Stomach smooth muscle (tissue), 2 donors: ENCODE data around the gene GALNT9.

Experiments
- H3K27ac ChIP-seq: one replicate; pipeline ENCODE4 v1.7.0; 2013; ENCODE audit warnings: mild to moderate bottlenecking, low read length, inconsistent platforms
- H3K27me3 ChIP-seq, 2 donors: one replicate each; pipeline ENCODE4 v1.7.0; 2013; ENCODE audit warnings: low read length in 2 of 2; ENCODE audit not compliant: insufficient read depth in 2 of 2, control insufficient read depth in 1 of 2
- H3K36me3 ChIP-seq, 2 donors: one replicate each; pipeline ENCODE4 v1.7.0; 2013; ENCODE audit warnings: low read length in 2 of 2; ENCODE audit not compliant: control insufficient read depth in 2 of 2, insufficient read depth in 2 of 2
- H3K4me1 ChIP-seq: one replicate; pipeline ENCODE4 v1.7.0; 2013; ENCODE audit warnings: low read length; ENCODE audit not compliant: control insufficient read depth, insufficient read depth
- H3K4me3 ChIP-seq, 2 donors: one replicate each; pipeline ENCODE4 v1.7.0; 2013; ENCODE audit warnings: low read length in 2 of 2
- H3K9ac ChIP-seq, 2 donors: one replicate each; pipeline ENCODE4 v1.7.0; 2013; ENCODE audit warnings: low read length in 2 of 2, mild to moderate bottlenecking in 1 of 2
- H3K9me3 ChIP-seq, 2 donors: one replicate each; pipeline ENCODE4 v1.7.0; 2013; ENCODE audit warnings: low read length in 2 of 2; ENCODE audit not compliant: control insufficient read depth in 2 of 2
- donor health status: healthy.
- donor health status: Pancreatic carcinoma.

Gene GALNT9

DNA sequence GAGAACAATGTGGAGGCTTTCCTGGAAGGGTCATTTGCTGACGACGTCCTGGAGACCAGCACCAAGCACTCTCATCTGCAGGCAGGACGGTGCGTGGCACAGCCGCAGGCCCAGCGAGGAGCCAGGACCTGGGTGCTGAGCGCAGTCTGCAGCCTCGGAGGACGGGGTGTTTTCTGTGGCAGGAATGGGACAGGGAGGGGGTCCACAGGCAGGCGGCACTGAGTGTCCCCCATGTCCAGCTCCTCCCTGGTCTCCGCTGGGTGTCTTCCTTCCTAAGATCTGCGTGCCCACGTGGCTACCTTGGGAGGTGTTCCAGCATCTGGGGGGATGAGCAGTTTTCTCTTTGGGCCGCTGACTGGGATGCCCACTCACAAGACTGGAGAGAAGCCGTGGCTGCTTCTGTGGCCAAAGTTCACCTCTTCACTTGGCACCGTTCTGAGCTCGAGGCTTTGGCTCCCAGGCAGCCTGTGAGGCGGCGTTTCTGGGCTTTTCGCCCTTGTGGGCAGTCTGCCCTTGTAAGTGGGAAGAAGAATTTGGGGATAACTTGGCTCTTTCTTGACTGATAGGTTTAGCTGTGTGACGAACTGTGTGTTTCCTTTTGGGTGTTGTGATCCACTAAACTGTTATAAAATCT lies 112.9 kb downstream of the GALNT9 start:
- H3K4me3 ChIP-seq = no peak overlapping the region
- no peak overlapping the region for H3K9ac ChIP-seq
- H3K27ac ChIP-seq = no peak overlapping the region
- peaks cover 10 to 16% of the 10 kb centered on the region in 2 donors for H3K27me3 ChIP-seq
- no peaks in the 10 kb centered on the region for H3K4me1 ChIP-seq
- H3K9me3 ChIP-seq = peaks cover 4 to 5% of the 10 kb centered on the region in 2 donors
- H3K36me3 ChIP-seq = no peaks in the 10 kb centered on the region

DNA sequence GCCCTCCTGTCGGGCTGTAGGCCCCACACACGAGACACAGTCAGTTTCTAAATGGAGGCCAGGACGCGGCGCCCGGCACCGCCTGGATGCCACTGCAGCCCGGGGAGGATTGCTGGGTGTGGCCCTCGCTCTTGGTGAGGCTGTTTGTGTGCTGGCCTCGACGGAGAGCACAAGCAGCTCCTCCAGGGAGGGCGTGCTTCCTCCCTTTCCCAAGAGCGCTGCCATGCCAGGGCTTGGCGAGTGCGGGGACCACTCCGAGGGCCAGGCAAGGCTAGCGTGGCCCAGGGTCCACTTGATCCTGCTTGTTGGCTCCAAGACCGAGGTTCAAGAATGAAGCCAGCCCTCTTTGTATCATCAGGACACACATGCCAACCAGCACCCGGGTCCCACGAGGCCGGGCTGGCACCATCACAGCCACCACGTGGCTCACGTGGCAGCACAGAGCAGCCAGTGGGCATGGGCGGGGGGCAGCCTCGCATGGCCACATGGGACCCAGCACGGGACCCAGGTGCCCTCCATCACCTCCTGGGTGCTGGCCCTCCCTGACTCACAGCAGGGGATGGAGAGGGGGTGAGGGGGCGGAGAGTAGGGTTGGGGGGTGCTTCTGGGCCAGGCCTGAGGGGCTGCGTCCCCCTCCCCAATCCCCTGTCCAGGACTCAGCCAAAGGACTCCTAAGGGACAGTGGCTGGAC lies 113.9 kb downstream of the GALNT9 start:
- Histone ChIP-seq H3K27ac (no peak overlapping the region), H3K9me3 (peaks cover 3 to 4% of the 10 kb centered on the region in 2 donors), H3K4me3 (no peak overlapping the region), H3K9ac (no peak overlapping the region), H3K36me3 (no peaks in the 10 kb centered on the region), H3K4me1 (no peaks in the 10 kb centered on the region), H3K27me3 (peaks cover 10 to 15% of the 10 kb centered on the region in 2 donors)

DNA sequence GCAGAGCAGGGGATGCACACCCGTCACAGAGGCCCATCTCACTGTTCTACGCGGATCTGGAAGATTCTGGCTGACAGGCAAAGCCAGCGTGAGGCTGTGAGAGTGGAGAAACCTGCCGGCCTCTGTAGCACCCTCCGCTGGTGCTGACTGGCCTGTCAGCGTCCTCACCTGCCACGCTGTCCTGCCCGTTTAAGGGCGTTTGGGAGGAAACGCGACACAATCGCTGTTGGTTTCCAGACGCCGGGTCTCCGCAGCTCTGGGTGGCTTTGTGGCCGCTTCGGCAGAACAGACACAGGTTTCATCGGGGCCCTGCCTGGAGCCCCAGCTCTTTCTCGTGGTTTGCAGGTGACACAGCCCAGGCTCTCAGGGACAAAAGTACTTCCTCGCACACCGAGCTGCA lies 114.5 kb downstream of the GALNT9 start:
- Histone ChIP-seq H3K9ac (no peak overlapping the region), H3K36me3 (no peaks in the 10 kb centered on the region), H3K27me3 (peaks cover 10 to 13% of the 10 kb centered on the region in 2 donors), H3K4me1 (no peaks in the 10 kb centered on the region), H3K9me3 (no peaks in the 10 kb centered on the region), H3K27ac (no peak overlapping the region), H3K4me3 (no peak overlapping the region)

DNA sequence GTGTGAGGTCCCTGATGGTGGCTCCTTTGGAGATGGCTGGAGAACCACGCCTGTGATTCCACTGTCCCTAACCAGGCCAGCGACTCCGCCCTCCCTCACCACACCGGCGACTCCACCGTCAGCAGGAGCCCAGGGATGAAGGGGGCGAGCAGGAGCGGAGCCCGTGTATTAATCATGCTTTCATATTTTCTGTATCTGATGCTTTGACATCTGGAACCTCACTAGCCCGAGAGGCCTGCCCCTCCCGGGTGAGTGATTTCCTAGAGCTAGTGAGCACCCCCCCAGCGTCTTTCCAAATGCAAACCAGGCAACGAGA lies 115.3 kb downstream of the GALNT9 start:
- no peak overlapping the region for H3K27ac ChIP-seq
- H3K4me3 ChIP-seq = no peak overlapping the region
- H3K36me3 ChIP-seq = no peaks in the 10 kb centered on the region
- H3K9me3 ChIP-seq = no peaks in the 10 kb centered on the region
- H3K27me3 ChIP-seq = peaks cover 10 to 11% of the 10 kb centered on the region in 2 donors
- no peak overlapping the region for H3K9ac ChIP-seq
- H3K4me1 ChIP-seq = no peaks in the 10 kb centered on the region

DNA sequence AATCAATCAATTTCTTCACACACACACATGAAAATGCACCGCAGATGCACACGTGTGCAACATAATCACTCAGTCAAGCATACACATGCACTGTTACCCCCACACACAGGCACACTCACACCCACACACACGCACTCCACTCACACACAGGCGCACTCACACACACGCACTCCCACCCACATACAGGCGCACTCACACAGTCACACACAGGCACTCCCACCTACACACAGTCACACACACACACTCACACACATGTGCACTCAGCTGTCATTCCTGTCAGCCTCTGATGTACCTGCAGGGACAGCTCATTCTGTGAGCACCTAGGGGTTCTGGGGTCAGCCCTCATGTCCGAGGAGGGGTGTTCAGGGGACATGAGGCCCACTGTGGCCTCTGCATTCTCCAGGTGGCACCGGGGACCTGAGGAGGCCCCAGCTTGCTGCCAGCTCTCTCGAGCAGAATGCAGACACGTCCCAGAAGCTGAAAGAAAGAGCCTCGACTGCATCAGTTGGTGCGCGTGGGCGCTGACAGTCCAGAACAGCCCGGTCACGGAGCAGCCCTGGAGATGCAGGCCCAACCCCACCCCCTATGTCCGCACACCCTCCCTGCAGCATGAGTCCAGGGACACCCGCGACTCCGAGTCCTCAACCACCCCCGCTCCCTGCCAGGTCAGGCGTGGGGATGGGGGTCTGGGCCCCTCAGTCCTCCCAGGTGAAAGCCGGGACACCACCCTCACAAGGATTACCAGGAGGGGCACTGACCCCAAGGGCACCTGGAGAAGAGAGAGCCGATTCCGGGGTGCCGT lies 115.8 kb downstream of the GALNT9 start:
- Histone ChIP-seq H3K9ac (no peak overlapping the region), H3K27me3 (peaks cover 5 to 8% of the 10 kb centered on the region in 2 donors), H3K27ac (no peak overlapping the region), H3K9me3 (peaks cover 0 to 4% of the 10 kb centered on the region in 2 donors), H3K4me1 (no peaks in the 10 kb centered on the region), H3K4me3 (no peak overlapping the region), H3K36me3 (no peaks in the 10 kb centered on the region)

DNA sequence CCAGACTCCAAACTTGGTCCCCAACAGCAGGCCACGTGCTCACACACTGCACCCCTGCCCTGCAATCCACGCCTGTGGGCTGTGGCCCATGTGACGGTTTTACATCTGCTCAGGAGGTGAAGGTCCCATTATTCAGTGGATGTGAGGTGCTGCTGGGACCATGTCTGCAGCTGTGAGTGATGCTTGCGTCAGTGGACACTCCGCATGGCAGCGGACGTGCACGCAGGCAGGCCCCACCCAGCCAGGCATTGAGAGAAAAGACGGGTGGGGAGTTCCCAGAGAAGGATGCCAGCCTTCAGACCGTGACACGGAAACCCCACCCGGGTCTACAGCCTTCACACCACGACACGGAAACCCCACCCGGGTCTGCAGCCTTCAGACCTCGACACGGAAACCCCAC lies 117.6 kb downstream of the GALNT9 start:
- H3K9me3 ChIP-seq = peaks cover 0 to 10% of the 10 kb centered on the region in 2 donors
- H3K36me3 ChIP-seq = no peaks in the 10 kb centered on the region
- H3K4me1 ChIP-seq = no peaks in the 10 kb centered on the region
- H3K27me3 ChIP-seq = peaks cover 5 to 12% of the 10 kb centered on the region in 2 donors
- H3K27ac ChIP-seq = no peak overlapping the region
- no peak overlapping the region for H3K4me3 ChIP-seq
- no peak overlapping the region for H3K9ac ChIP-seq

DNA sequence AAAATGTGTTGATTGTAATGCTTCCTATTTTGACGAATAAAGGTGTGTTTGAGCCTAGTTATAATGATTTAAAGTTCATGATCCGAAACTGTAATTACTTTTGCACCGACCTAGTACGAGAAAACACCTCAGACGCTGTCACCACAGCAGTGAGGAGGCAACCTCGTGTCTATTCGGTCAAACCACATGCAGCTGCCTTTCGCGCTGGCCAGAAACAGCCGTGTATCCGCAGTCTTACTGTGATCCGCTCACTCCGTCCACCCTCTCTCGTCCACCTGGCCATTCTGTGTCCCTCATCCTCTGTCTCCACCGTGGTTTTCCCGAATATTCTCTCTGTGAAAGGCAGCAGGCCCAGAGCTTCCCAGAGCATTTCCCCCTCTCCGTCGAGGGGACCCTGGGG lies 118.1 kb downstream of the GALNT9 start:
- peaks cover 8 to 14% of the 10 kb centered on the region in 2 donors for H3K27me3 ChIP-seq
- H3K36me3 ChIP-seq = no peaks in the 10 kb centered on the region
- peaks cover 0 to 10% of the 10 kb centered on the region in 2 donors for H3K9me3 ChIP-seq
- H3K9ac ChIP-seq = no peak overlapping the region
- no peaks in the 10 kb centered on the region for H3K4me1 ChIP-seq
- no peak overlapping the region for H3K27ac ChIP-seq
- no peak overlapping the region for H3K4me3 ChIP-seq

DNA sequence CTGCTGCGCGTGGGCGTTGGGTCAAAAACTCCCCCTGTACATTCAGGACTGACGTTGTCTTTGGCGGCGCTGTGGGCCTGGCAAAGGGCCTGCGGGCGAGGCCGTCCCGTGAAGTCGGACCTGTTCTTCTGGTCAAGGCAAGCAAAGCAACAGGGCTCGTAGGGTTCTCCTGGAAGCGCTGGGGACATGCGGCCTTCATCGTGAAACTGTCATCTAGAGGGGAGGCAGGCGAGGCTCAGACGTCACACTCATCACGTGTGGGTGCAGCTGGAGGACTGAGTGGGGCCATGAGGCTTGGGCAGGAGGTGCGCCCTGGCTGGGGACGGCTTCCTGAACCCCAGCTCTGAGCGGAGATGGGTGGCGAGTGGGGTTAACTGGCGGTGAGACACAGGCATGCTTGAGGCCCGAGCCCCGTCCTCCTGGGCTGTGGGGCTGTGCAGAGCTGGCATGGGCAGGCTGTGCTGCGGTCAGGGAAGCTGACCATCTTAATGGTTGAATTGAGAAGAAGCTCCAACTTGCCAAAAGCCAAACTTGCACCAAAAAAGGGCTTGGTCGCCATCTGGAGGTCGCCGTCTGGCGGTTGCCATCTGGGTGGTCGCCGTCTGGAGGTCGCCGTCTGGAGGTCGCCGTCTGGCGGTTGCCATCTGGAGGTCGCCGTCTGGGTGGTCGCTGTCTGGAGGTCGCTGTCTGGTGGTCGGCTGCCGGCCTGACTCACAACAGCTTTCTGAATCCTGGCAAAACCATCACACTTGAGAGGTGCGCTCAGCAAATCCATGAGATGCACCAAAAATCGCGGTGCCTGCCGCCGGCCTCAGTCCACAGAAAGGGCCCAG lies 119.0 kb downstream of the GALNT9 start:
- H3K9ac ChIP-seq = no peak overlapping the region
- peaks cover 14 to 23% of the 10 kb centered on the region in 2 donors for H3K27me3 ChIP-seq
- H3K9me3 ChIP-seq = peaks cover 0 to 10% of the 10 kb centered on the region in 2 donors
- no peaks in the 10 kb centered on the region for H3K36me3 ChIP-seq
- H3K27ac ChIP-seq = no peak overlapping the region
- H3K4me3 ChIP-seq = no peak overlapping the region
- peaks cover 4% of the 10 kb centered on the region for H3K4me1 ChIP-seq

DNA sequence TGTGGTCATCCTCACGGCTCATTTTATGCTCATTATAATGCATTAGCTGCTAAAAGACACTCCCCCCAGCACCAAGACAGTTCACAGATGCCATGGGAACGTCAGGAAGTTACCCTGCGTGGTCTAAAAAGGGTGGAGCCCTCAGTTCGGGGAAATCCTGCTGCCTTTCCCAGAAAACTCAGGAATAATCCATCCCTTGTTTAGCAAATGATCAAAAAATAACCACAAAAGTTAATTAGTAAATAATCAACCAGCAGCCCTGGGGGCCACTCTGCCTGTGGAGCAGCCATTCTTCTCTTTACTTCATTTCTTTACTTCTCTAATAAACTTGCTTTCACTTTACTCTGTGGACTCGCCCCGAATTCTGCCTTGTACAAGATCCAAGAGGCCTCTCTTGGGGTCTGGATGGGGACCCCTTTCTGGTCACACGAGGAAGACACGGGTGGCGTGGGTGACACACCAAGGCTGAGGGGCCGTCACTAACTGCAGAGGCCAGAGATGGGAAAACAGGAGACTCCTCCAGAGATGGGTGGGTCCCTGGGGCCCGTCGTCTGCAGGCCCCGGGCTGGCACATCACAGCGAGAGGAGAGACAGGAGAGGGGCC lies 119.7 kb downstream of the GALNT9 start:
- no peak overlapping the region for H3K4me3 ChIP-seq
- H3K9me3 ChIP-seq = peaks cover 0 to 10% of the 10 kb centered on the region in 2 donors
- no peak overlapping the region for H3K27ac ChIP-seq
- peaks cover 19 to 30% of the 10 kb centered on the region in 2 donors for H3K27me3 ChIP-seq
- peaks cover 11% of the 10 kb centered on the region for H3K4me1 ChIP-seq
- no peak overlapping the region for H3K9ac ChIP-seq
- H3K36me3 ChIP-seq = no peaks in the 10 kb centered on the region
